ENCODE measurements around the gene SLMAP. TPM values are rescaled to one million over a fixed set of nuclear protein-coding genes. Genes with fewer than 3 reads are reported as not detected.

SLMAP gene
- total and polyA plus RNA-seq, 2 of the 13 experiments (the other 11 are each of a cell fraction or from before 2014, with no cell fraction given): 24.0 to 48.3 TPM

GRCh38 chr3:57787867-57788623, 31.9 kb downstream of the SLMAP start:
- Histone ChIP-seq H3K9ac (ENCODE audit: insufficient read depth, low read depth, low read length) (no peak overlapping the region), H3K4me1 (ENCODE audit: insufficient read depth, low read length) (peaks cover 67% of the 10 kb centered on the region), H3K27me3 (ENCODE audit: control insufficient read depth in 1 of 2, insufficient read depth in 2 of 2, low read length in 2 of 2) (no peaks in the 10 kb centered on the region), H3K79me2 (ENCODE audit: insufficient read depth, low read length) (peaks cover 87% of the 10 kb centered on the region), H3K4me2 (ENCODE audit: low read depth, low read length) (no peak overlapping the region), H3K4me3 (replicated peaks in 1 of 3; ENCODE audit: insufficient read depth in 1 of 3, low read depth in 2 of 3, low read length in 3 of 3) (no peak overlapping the region), H2AFZ (ENCODE audit: low read length) (no peak overlapping the region), H3K27ac (ENCODE audit: extremely low read length, insufficient read depth, low read length) (no peak overlapping the region), H4K20me1 (ENCODE audit: insufficient read depth, low read length) (no peaks in the 10 kb centered on the region), H3K36me3 (replicated peaks in 1 of 2; ENCODE audit: control insufficient read depth in 1 of 2, insufficient read depth in 2 of 2, low read length in 2 of 2) (peaks cover 0 to 4% of the 10 kb centered on the region in 2 experiments; a peak in 2 of 5 replicates), H3K9me3 (ENCODE audit: low read length) (no peaks in the 10 kb centered on the region)
- in situ Hi-C loops (cut with HindIII; ENCODE audit: extremely low pct_ligation_motif_present, low pct_unique_long_range_greater_than_20kb): no loop called here
- DNase-seq (ENCODE audit: low spot score) (no peak), FAIRE-seq (no peak), ATAC-seq (no peak)
- no TSS peak for BruUV-seq (replicated peaks)
- ChIA-PET POLR2A (no interaction called here), CTCF (ENCODE audit: low intra/inter-chr PET ratio, low total read pairs) (no interaction called here)
- 94% methylated on average over 2 of the region's 2 CpGs for WGBS (ENCODE audit: low lambda C conversion rate)
- no peak for TF ChIP-seq ZBED4 (CRISPR knock-in tag; IDR thresholded peaks at IDR 0.05; ENCODE audit: borderline replicate concordance)
- TF ChIP-seq SMAD1 (CRISPR knock-in tag; IDR thresholded peaks at IDR 0.05; ENCODE audit: borderline replicate concordance, low read depth): no peak
- TF ChIP-seq ZKSCAN8 (CRISPR knock-in tag; IDR thresholded peaks at IDR 0.05; ENCODE audit: borderline replicate concordance): no peak
- no peak for TF ChIP-seq NR3C1 (CRISPR knock-in tag; IDR thresholded peaks at IDR 0.05)
- no peak for TF ChIP-seq ZNF576 (CRISPR knock-in tag; IDR thresholded peaks at IDR 0.05)
- no peak for TF ChIP-seq TBL1XR1 (IDR thresholded peaks at IDR 0.05; ENCODE audit: borderline replicate concordance, low read length, partially characterized antibody)
- TF ChIP-seq ZNF496 (CRISPR knock-in tag; IDR thresholded peaks at IDR 0.05; ENCODE audit: insufficient replicate concordance): no peak
- no peak for TF ChIP-seq ATM (IDR thresholded peaks at IDR 0.05; ENCODE audit: borderline replicate concordance)
- TF ChIP-seq ZNF318 (CRISPR knock-in tag; IDR thresholded peaks at IDR 0.05): no peak
- no peak for TF ChIP-seq MEIS2 (CRISPR knock-in tag; IDR thresholded peaks at IDR 0.05)
- intact Hi-C loops (cut with micrococcal nuclease; ENCODE audit: unreplicated experiment): no loop called here
